ENCODE data around the gene DLG1.

DLG1 gene

DNA sequence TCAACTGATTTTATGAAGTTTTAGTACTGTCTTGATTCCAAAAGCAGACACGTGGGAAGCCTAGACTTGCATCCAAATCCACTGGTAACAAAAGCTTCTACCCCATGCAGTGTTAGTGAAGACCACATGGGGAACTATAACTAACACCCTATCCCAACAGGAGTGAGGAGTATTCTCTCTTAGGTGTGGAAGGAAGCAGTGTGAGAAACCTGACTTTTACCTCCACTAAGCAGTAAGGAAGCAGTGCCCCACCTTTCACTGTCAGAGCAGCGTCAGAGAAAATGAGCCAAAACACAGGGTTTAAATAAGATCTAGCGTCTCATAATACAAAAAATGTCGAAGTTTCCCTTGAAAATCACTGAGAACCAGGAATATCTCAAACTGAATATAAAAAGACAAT, 60.5 kb downstream of the DLG1 start:
- no peak overlapping the region for H3K27ac ChIP-seq
- no peaks in the 10 kb centered on the region for H3K9me3 ChIP-seq
- H3K36me3 ChIP-seq = no peaks in the 10 kb centered on the region
- H3K4me1 ChIP-seq (ENCODE audit: control insufficient read depth in 1 of 2, insufficient read depth in 1 of 2, low read depth in 1 of 2, low read length in 1 of 2) = no peaks in the 10 kb centered on the region
- H3K27me3 ChIP-seq = no peaks in the 10 kb centered on the region
- no peak overlapping the region for H3K4me3 ChIP-seq (ENCODE audit: low read depth in 1 of 2, low read length in 1 of 2)
- TF ChIP-seq, protein P1, sequence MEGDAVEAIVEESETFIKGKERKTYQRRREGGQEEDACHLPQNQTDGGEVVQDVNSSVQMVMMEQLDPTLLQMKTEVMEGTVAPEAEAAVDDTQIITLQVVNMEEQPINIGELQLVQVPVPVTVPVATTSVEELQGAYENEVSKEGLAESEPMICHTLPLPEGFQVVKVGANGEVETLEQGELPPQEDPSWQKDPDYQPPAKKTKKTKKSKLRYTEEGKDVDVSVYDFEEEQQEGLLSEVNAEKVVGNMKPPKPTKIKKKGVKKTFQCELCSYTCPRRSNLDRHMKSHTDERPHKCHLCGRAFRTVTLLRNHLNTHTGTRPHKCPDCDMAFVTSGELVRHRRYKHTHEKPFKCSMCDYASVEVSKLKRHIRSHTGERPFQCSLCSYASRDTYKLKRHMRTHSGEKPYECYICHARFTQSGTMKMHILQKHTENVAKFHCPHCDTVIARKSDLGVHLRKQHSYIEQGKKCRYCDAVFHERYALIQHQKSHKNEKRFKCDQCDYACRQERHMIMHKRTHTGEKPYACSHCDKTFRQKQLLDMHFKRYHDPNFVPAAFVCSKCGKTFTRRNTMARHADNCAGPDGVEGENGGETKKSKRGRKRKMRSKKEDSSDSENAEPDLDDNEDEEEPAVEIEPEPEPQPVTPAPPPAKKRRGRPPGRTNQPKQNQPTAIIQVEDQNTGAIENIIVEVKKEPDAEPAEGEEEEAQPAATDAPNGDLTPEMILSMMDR (IDR thresholded peaks at IDR 0.05) = no peak

DNA sequence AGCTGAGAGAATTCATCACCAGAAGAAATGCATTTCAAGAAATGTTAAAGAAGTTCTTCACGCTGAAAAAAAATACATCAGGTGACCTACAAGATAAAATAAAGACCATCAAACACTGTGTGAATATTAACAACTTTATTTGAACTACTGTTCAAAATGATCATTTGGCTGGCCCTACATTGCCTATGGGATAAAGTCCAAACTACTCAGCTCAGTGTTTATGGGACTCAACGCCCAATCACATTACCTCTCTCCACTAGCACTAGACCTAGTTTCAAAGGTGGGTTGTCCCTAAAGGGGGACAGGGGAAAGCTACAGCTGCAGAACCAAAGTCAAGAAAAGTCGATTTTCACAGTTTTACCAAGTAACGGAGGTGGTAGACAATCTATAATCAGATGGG, 62.0 kb downstream of the DLG1 start:
- no peaks in the 10 kb centered on the region for H3K4me1 ChIP-seq (ENCODE audit: control insufficient read depth in 1 of 2, insufficient read depth in 1 of 2, low read depth in 1 of 2, low read length in 1 of 2)
- TF ChIP-seq, protein P1 (IDR thresholded peaks at IDR 0.05) = no peak
- H3K4me3 ChIP-seq (ENCODE audit: low read depth in 1 of 2, low read length in 1 of 2) = no peak overlapping the region
- no peaks in the 10 kb centered on the region for H3K9me3 ChIP-seq
- no peaks in the 10 kb centered on the region for H3K27me3 ChIP-seq
- H3K36me3 ChIP-seq = no peaks in the 10 kb centered on the region
- H3K27ac ChIP-seq = no peak overlapping the region

DNA sequence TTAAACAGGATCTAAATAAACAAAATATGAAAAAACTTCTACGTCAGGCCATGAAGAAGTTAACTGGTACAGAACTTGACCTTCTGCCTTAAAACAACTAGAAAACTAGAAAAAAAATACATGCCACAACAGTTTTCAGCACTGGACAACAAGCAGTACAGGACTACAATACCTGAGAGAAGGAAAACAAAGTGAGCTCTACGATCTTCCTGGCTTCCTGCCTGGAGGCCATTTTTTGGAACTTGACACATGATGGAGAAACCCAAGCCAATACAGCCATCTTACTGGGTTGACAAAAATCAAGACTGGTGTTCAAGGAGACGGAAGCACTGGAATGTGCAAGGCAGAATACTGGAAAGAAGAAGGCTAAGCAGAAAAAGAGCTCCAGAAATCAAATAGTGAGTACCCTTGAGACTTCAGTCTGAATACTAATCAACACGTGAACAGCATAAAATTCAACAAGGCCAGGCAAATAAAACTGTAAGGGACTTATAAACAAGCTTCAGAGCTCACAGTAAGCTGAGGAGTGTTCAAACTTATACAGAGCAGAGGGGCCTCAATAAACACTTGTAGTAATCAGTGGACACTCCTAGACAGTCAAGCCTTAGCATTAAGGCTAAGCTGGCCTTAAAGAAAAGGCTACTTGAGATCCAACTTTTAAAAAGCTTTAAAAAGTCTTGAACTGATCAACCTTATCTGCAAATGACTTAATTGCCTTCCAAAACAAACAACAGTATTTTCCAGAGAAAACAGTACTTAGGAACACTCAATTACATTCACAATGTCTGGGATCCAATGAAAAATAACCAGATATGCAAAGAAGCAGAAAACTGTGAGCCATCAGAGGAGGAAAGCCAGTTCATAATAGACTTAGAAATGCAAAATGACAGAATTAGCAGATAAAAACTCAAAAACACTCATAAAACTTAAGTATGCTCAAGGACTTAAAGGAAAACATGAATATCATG, 63.2 kb downstream of the DLG1 start:
- Histone ChIP-seq H3K9me3 (no peaks in the 10 kb centered on the region), H3K36me3 (no peaks in the 10 kb centered on the region), H3K4me3 (ENCODE audit: low read depth in 1 of 2, low read length in 1 of 2) (no peak overlapping the region), H3K27me3 (no peaks in the 10 kb centered on the region), H3K4me1 (ENCODE audit: control insufficient read depth in 1 of 2, insufficient read depth in 1 of 2, low read depth in 1 of 2, low read length in 1 of 2) (no peaks in the 10 kb centered on the region), H3K27ac (no peak overlapping the region)
- TF ChIP-seq, protein P1 (IDR thresholded peaks at IDR 0.05) = no peak

DNA sequence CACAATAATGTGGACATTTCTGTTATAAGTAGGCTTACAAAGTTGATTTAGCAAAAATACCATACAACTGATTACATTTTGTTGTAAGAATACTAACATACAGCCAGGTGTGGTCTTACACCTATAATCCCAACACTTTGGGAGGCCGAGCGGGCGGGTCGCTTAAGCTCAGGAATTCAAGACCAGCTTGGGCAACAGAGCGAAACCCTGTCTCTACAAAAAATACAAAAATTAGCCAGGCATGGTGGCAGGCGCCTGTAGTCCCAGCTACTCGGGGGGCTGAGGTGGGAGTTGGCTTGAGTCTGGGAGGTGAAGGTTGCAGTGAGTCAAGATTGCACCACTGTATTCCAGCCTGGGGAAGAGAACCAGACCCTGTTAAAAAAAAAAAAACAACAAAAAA, 67.1 kb downstream of the DLG1 start:
- Histone ChIP-seq H3K36me3 (no peaks in the 10 kb centered on the region), H3K9me3 (no peaks in the 10 kb centered on the region), H3K27me3 (no peaks in the 10 kb centered on the region), H3K27ac (no peak overlapping the region), H3K4me1 (ENCODE audit: control insufficient read depth in 1 of 2, insufficient read depth in 1 of 2, low read depth in 1 of 2, low read length in 1 of 2) (no peaks in the 10 kb centered on the region), H3K4me3 (ENCODE audit: low read depth in 1 of 2, low read length in 1 of 2) (no peak overlapping the region)
- TF ChIP-seq, protein P1 (IDR thresholded peaks at IDR 0.05) = no peak

DNA sequence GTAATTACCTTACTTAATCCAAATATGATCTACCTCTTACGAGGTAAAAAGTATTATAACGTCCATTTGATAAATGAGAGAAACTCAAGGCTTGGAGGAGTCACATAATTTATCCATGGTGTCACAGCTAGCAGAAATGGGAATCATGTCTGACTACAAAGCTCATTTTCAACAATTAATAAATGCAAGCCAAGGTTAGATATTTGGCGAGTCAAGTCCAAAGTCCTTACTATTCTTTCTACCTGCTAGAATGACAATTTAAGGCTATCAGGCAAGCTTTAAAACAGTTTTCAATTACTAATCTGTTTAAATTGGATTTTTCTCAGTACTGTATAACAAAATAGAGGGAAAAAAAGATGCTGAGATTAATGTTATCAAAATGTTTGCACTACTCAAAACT, 68.6 kb downstream of the DLG1 start:
- H3K9me3 ChIP-seq = no peaks in the 10 kb centered on the region
- TF ChIP-seq, protein P1 (IDR thresholded peaks at IDR 0.05) = no peak
- H3K4me3 ChIP-seq (ENCODE audit: low read depth in 1 of 2, low read length in 1 of 2) = no peak overlapping the region
- H3K36me3 ChIP-seq = no peaks in the 10 kb centered on the region
- H3K27ac ChIP-seq = no peak overlapping the region
- no peaks in the 10 kb centered on the region for H3K27me3 ChIP-seq
- H3K4me1 ChIP-seq (ENCODE audit: control insufficient read depth in 1 of 2, insufficient read depth in 1 of 2, low read depth in 1 of 2, low read length in 1 of 2) = no peaks in the 10 kb centered on the region
